ENCODE measurements around the gene DYNC1I2. TPM values are rescaled to one million over a fixed set of nuclear protein-coding genes. Genes with fewer than 3 reads are reported as not detected.

Gene DYNC1I2
- total RNA-seq, 4 donors from 2014 or later = 47.5 to 146 (median 101) TPM

DNA sequence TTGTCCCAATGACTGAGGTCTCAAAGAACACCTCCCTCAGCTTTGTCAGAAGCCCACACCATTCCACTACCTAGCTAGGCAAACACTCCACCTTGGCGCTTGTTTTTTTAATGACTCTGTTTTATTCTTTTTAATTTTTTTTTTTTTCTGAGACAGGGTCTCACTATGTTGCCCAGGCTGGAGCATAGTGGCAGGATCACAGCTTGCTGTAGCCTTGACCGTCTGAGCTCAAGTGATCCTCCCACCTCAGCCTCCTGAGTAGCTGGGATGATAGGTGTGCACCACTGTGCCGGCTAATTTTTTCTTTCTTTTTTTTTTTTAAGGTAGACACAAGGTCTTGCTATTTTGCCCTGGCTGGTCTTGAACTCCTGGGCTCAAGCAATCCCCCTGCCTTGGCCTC is 104.9 kb downstream of the DYNC1I2 start:
- Histone ChIP-seq H3K4me3 (no peak overlapping the region), H3K9me3 (no peaks in the 10 kb centered on the region), H3K36me3 (peaks cover 0 to 38% (median 13%) of the 10 kb centered on the region in 4 donors), H3K27me3 (no peaks in the 10 kb centered on the region), H3K4me1 (no peaks in the 10 kb centered on the region), H3K27ac (no peak overlapping the region)
- in situ Hi-C loops (cut with MboI; ENCODE audit: low pct_ligation_motif_present in 1 of 4, low pct_unique_long_range_greater_than_20kb in 1 of 4, low sequenced_read_pairs in 3 of 4) = no loop called here
- 87 to 98% methylated on average over 3 of the region's 3 CpGs for WGBS, 2 donors (ENCODE audit: low coverage in 1 of 2)
- intact Hi-C loops (cut with DNase I; ENCODE audit: low total_unique reads) = no loop called here
- no peak for DNase-seq
- TF ChIP-seq POLR2AphosphoS5 (IDR thresholded peaks at IDR 0.05) = no peak
- TF ChIP-seq POLR2A (IDR thresholded peaks at IDR 0.05) = no peak
- TF ChIP-seq, protein P1, sequence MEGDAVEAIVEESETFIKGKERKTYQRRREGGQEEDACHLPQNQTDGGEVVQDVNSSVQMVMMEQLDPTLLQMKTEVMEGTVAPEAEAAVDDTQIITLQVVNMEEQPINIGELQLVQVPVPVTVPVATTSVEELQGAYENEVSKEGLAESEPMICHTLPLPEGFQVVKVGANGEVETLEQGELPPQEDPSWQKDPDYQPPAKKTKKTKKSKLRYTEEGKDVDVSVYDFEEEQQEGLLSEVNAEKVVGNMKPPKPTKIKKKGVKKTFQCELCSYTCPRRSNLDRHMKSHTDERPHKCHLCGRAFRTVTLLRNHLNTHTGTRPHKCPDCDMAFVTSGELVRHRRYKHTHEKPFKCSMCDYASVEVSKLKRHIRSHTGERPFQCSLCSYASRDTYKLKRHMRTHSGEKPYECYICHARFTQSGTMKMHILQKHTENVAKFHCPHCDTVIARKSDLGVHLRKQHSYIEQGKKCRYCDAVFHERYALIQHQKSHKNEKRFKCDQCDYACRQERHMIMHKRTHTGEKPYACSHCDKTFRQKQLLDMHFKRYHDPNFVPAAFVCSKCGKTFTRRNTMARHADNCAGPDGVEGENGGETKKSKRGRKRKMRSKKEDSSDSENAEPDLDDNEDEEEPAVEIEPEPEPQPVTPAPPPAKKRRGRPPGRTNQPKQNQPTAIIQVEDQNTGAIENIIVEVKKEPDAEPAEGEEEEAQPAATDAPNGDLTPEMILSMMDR (IDR thresholded peaks at IDR 0.05) = no peak
- TF ChIP-seq EP300 (IDR thresholded peaks at IDR 0.05; ENCODE audit: low read depth) = no peak

DNA sequence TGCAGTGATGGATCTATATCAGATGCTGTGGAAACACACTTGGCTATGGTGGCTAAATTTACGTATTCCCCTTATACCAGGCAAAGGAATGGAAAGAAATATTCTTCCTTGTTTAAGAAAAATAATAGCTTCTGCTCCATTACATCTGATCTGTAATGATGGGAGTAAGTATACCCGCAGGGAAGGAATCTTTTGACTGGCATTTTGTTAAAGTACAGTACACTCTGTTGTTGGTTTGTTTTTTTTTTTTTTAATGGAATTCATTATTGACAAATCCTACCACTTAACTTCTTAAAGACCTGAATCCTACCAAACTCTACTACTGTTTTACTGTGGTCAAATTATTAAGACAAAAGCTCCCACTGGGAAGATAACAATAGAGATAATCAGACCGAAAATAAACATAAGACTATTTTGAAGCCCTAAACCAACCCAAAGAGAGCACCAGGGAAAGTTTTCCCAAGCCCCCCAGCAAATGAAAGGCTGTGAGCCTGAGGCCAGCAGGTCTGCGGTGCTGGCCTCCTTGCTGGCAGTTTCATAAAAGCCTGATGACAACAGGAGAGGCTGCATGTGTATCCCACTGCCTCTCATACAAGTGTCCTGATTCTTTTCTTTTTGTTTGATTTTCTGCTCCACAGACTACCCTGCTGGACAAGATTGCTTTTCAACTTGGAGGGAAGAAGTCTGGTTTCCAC is 105.8 kb downstream of the DYNC1I2 start:
- Histone ChIP-seq H3K27ac (no peak overlapping the region), H3K4me3 (no peak overlapping the region), H3K27me3 (no peaks in the 10 kb centered on the region), H3K4me1 (no peaks in the 10 kb centered on the region), H3K9me3 (no peaks in the 10 kb centered on the region), H3K36me3 (peaks cover 0 to 29% (median 11%) of the 10 kb centered on the region in 4 donors)
- in situ Hi-C loops (cut with MboI; ENCODE audit: low pct_ligation_motif_present in 1 of 4, low pct_unique_long_range_greater_than_20kb in 1 of 4, low sequenced_read_pairs in 3 of 4) (no loop called here), intact Hi-C loops (cut with DNase I; ENCODE audit: low total_unique reads) (no loop called here)
- 92 to 93% methylated on average over 3 to 4 of the region's 4 CpGs for WGBS, 2 donors (ENCODE audit: low coverage in 1 of 2)
- TF ChIP-seq, protein P1 (IDR thresholded peaks at IDR 0.05) = no peak
- TF ChIP-seq EP300 (IDR thresholded peaks at IDR 0.05; ENCODE audit: low read depth) = no peak
- no peak for TF ChIP-seq POLR2A (IDR thresholded peaks at IDR 0.05)
- TF ChIP-seq POLR2AphosphoS5 (IDR thresholded peaks at IDR 0.05) = no peak
- DNase-seq = no peak

DNA sequence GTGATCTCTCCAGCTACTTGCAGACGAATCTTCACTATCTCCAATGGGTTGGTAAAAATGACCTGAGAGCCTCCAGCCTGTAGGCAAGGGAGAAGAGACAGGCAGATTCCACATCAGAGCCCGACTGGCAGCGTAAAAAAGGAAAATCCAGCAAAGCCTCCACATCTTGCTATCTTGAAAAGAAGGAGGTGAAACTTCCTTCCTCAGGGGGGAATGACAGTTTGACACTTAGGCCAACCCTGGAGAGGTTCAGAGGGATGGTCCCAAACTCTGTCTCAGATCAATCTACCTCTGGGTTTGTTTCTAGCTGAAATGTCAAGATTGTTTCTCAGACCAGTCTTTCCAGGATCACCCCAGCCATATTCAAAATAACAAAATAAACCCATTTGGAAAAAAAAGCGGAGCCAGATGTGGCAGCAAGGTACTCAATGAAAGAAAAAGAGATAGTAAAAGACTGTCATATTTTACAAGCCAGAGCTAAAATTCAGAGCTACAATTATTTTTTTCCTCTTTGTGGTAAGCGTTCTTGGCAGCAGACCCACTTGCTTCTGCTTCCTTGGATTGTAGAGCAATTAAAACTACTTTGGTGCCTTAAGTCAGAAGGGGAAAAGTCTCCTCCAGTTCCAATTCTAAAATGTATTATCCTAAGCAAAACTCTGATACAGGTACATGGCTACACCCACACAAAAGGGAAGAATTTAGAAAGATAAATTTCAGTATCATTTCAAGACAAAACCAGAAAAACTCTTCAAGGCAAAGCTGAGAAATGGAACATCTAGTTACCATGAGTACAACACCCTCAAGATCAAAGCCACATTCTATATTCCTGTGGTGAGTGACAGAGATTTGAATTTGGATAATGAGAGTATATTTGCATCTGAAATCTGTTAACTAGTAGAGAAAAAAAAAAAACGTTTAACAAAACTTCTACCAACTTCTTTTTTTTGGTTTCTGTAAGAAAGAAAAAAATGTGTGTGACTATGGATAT is 106.7 kb downstream of the DYNC1I2 start:
- Histone ChIP-seq H3K4me3 (no peak overlapping the region), H3K27me3 (no peaks in the 10 kb centered on the region), H3K36me3 (peaks cover 0 to 27% (median 11%) of the 10 kb centered on the region in 4 donors), H3K4me1 (no peaks in the 10 kb centered on the region), H3K9me3 (no peaks in the 10 kb centered on the region), H3K27ac (no peak overlapping the region)
- intact Hi-C loops (cut with DNase I; ENCODE audit: low total_unique reads) (no loop called here), in situ Hi-C loops (cut with MboI; ENCODE audit: low pct_ligation_motif_present in 1 of 4, low pct_unique_long_range_greater_than_20kb in 1 of 4, low sequenced_read_pairs in 3 of 4) (no loop called here)
- no peak for TF ChIP-seq POLR2A (IDR thresholded peaks at IDR 0.05)
- TF ChIP-seq, protein P1 (IDR thresholded peaks at IDR 0.05) = no peak
- TF ChIP-seq POLR2AphosphoS5 (IDR thresholded peaks at IDR 0.05) = no peak
- no peak for TF ChIP-seq EP300 (IDR thresholded peaks at IDR 0.05; ENCODE audit: low read depth)
- WGBS, 2 donors (ENCODE audit: low coverage in 1 of 2) = 58 to 82% methylated on average over 3 to 6 of the region's 6 CpGs
- no peak for DNase-seq

DNA sequence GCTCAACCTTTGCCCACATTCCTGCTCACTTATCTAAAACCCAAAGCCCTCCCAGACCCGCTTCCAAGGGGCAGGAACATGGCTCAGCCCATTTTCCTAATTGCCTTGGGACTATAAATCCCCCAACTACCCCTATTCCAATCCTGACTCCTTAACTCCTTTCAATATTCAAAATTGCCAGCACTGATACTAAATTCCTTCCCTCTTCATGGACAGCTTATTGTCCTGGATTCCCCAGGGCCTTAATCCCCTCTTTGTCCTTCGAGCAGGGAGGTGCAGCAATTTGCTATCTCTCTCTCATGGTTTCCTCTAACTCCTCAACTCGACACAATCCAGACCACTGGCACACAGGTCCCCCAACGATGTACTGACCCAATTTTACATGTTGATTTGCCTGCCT is 107.6 kb downstream of the DYNC1I2 start:
- peaks cover 0 to 24% (median 11%) of the 10 kb centered on the region in 4 donors for H3K36me3 ChIP-seq
- in situ Hi-C loops (cut with MboI; ENCODE audit: low pct_ligation_motif_present in 1 of 4, low pct_unique_long_range_greater_than_20kb in 1 of 4, low sequenced_read_pairs in 3 of 4) = no loop called here

More for the DNA sequence above, 107.6 kb downstream of the DYNC1I2 start:
- TF ChIP-seq, protein P1 (IDR thresholded peaks at IDR 0.05) = no peak
- TF ChIP-seq POLR2AphosphoS5 (IDR thresholded peaks at IDR 0.05) (no peak), EP300 (IDR thresholded peaks at IDR 0.05; ENCODE audit: low read depth) (no peak), POLR2A (IDR thresholded peaks at IDR 0.05) (no peak)
- intact Hi-C loops (cut with DNase I; ENCODE audit: low total_unique reads) = no loop called here
- WGBS, 2 donors (ENCODE audit: low coverage in 1 of 2) = 73 to 78% methylated on average over 4 of the region's 4 CpGs
- Histone ChIP-seq H3K9me3 (no peaks in the 10 kb centered on the region), H3K27ac (no peak overlapping the region), H3K4me1 (no peaks in the 10 kb centered on the region), H3K27me3 (no peaks in the 10 kb centered on the region), H3K4me3 (no peak overlapping the region)
- no peak for DNase-seq

Data from transverse colon (tissue), 4 donors.